Neural cell (in vitro differentiated cells): ENCODE measurements around the gene SPDYE2. TPM values are rescaled to one million over a fixed set of nuclear protein-coding genes. Genes with fewer than 3 reads are reported as not detected.
"Not testable (repeated sequence)": the region's sequence is repeated elsewhere in the genome, so short reads cannot be mapped to it uniquely, and the experiment has no call there.

ENCODE experiments used
- H2AFZ ChIP-seq: fragments of 200-600, 300-800 bp; sonication (generic), shearing (Covaris generic); 2 replicates; pipeline ENCODE4 v1.6.0; 2014; ENCODE audit warnings: low read depth, mild to moderate bottlenecking, antibody characterized with exemption, low read length, moderate library complexity
- H3F3A ChIP-seq: fragments of 200-600 bp; shearing (Covaris generic); 2 replicates; pipeline ENCODE4 v1.6.1; 2016; ENCODE audit warnings: mild to moderate bottlenecking, moderate library complexity, mixed read lengths, antibody characterized with exemption, low read length; ENCODE audit not compliant: insufficient read depth, poor library complexity, severe bottlenecking
- H3K27ac ChIP-seq: fragments of 200-600, 300-800 bp; sonication (generic), shearing (Covaris generic); 2 replicates; pipeline ENCODE4 v1.5.1; 2014; ENCODE audit warnings: mild to moderate bottlenecking, low read length, moderate library complexity
- H3K27me3 ChIP-seq: fragments of 300-800, 200-600 bp; sonication (generic), shearing (Covaris generic); 2 replicates; pipeline ENCODE4 v1.6.0; 2014; ENCODE audit warnings: mild to moderate bottlenecking, low read depth, low read length, moderate library complexity; ENCODE audit not compliant: insufficient read depth
- H3K36me3 ChIP-seq: fragments of 300-800, 200-600 bp; sonication (generic), shearing (Covaris generic); 2 replicates; pipeline ENCODE4 v1.5.1; 2014; ENCODE audit warnings: mild to moderate bottlenecking, antibody characterized with exemption, low read length, moderate library complexity; ENCODE audit not compliant: insufficient read depth
- H3K4me2 ChIP-seq: fragments of 300-800, 200-600 bp; sonication (generic), shearing (Covaris generic); 2 replicates; pipeline ENCODE4 v1.6.0; 2014; ENCODE audit warnings: mild to moderate bottlenecking, low read length
- H3K4me3 ChIP-seq: fragments of 300-800, 200-600 bp; sonication (generic), shearing (Covaris generic); 2 replicates; pipeline ENCODE4 v1.5.1; 2014; ENCODE audit warnings: mild to moderate bottlenecking, low read length, moderate library complexity
- H3K79me2 ChIP-seq: fragments of 200-600 bp; shearing (Covaris generic); replicated peaks from 2 replicates; pipeline ENCODE4 v1.6.0; 2014; ENCODE audit warnings: mild to moderate bottlenecking, low read length, moderate library complexity; ENCODE audit not compliant: insufficient read depth
- H3K9ac ChIP-seq: fragments of 300-800, 200-600 bp; sonication (generic), shearing (Covaris generic); 2 replicates; pipeline ENCODE4 v1.6.1; 2016; ENCODE audit warnings: mild to moderate bottlenecking, low read length, mixed read lengths
- H3K9me2 ChIP-seq: fragments of 200-600 bp; shearing (Covaris generic); 2 replicates; pipeline ENCODE4 v1.6.1; 2016; ENCODE audit warnings: mild to moderate bottlenecking, low read length, mixed read lengths; ENCODE audit not compliant: insufficient read depth
- H3K9me3 ChIP-seq: fragments of 200-600, 300-800 bp; sonication (generic), shearing (Covaris generic); 2 replicates; pipeline ENCODE4 v1.6.1; 2016; ENCODE audit warnings: mild to moderate bottlenecking, mixed run types, low read length, moderate library complexity, mixed read lengths
- H4K20me1 ChIP-seq: fragments of 200-600 bp; shearing (Covaris generic); 2 replicates; pipeline ENCODE4 v1.6.1; 2016; ENCODE audit warnings: mild to moderate bottlenecking, mixed run types; ENCODE audit not compliant: insufficient read depth
- polyA plus RNA-seq: library from polyadenylated mRNA; depleted of rRNA; stranded (reverse); fragments of >200 nt; gene quantifications from 2 replicates; pipeline ENCODE4 v1.2.3, GENCODE V29; 2014

Gene SPDYE2
- polyA plus RNA-seq, 1 donor from 2014 or later: not detected

DNA sequence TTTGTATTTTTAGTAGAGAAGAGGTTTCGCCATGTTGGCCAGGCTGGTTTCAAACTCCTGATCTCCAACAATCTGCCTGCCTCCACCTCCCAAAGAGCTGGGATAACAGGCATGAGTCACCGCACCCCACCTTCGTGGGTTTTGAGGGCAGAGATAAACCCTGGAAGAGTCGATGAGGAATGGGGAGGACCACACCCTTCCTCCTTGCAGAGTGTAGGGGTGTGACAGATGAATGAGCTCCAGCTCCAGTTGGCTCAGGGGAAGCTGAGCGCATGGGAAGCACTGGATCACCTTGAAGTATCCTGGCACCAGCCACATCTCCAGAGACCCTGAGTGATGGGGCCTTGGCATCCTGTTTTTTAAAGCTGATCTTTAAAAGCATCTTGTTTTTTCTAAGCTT, 32.5 kb downstream of the SPDYE2 start:
- H3K4me3 ChIP-seq, H3K27me3 ChIP-seq, H3K9me2 ChIP-seq, H3K9ac ChIP-seq, H3F3A ChIP-seq, H3K27ac ChIP-seq, H4K20me1 ChIP-seq, H3K9me3 ChIP-seq, H2AFZ ChIP-seq, H3K79me2 ChIP-seq, H3K4me2 ChIP-seq, H3K36me3 ChIP-seq: not testable (repeated sequence)

DNA sequence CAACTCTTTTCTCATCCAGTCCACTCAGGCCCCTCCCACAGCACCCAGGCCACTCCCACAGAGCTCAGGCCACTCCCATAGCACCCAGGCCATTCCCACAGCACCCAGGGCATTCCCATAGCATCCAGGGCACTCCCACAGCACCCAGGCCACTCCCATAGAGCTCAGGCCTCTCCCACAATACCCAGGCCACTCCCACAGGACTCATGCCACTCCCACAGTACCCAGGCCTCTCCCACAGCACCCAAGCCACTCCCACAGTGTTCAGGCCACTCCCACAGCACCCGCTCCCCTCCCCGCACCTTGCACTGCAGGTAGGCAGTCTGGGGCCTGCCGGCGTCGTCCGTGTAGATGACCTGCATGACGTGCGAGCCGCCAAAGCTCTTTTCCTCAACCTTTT, 38.8 kb downstream of the SPDYE2 start:
- not testable (repeated sequence) for H2AFZ ChIP-seq, H3K27me3 ChIP-seq, H3K9me3 ChIP-seq, H3K9ac ChIP-seq, H3K79me2 ChIP-seq, H3F3A ChIP-seq, H3K4me3 ChIP-seq, H3K27ac ChIP-seq, H4K20me1 ChIP-seq, H3K9me2 ChIP-seq, H3K4me2 ChIP-seq, H3K36me3 ChIP-seq

DNA sequence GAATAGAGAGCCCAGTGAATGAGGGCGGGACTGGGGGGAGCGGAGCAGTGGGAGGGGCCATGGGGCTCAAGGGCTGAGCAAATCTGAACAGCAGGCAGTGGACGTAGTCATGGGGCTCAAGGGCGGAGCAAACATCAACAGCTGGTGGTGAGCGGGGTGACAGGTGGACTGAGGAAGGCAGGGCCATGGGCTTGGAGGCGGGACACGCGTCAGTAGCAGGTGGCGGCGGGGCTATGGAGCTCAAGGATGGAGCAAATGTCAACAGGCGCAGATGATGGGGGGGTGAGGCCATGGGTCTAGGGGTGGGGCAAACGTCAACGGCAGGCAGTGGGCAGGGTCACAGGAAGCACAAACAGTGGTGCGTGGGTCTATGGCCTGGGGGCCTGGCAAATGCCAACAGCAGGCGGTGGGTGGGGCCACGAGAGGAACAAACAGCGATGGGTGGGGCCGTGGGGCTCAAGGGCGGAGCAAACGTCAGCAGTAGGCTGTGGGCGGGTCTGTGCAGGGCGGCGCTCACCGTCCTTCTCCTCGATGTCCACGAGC, 41.5 kb downstream of the SPDYE2 start:
- H3K27ac ChIP-seq, H3K9me3 ChIP-seq, H3K9me2 ChIP-seq, H2AFZ ChIP-seq, H3K9ac ChIP-seq, H3K4me2 ChIP-seq, H3K4me3 ChIP-seq, H3K79me2 ChIP-seq, H3F3A ChIP-seq, H3K27me3 ChIP-seq, H4K20me1 ChIP-seq, H3K36me3 ChIP-seq: not testable (repeated sequence)

DNA sequence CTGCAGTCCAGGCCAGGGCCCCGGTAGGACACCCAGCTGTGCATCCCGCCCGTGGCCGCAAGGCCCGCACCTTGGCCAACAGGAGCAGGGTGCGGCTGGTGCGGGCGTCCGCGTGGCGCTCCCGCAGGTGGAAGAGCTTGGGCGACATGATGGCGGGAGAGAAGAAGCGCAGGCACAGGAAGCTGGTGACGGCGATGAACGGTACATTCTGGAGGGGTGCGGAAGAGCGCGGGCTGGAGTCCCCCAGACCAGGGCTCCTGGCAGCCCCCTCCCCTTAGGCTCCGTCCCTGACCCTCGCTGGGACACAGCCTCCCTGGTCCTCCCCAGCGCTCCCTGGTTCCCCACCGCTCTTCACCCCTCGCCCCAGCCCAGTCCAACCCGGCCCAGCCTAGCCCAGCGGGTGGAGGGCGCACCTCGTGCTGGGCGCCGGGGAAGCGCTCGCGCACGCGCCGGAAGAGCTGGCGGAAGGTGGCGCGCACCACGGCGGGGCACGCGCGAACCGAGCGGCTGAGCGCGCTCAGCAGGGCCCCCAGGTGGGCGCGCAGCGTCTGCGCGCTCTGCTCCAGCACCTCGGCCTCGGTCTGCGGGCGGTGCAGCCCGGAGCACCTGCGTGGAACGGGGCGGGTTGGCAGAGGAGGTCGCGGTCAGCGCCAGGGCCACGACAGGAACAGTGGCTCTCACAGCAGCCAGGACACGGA, 42.8 kb downstream of the SPDYE2 start:
- H3F3A ChIP-seq, H3K9ac ChIP-seq, H3K9me3 ChIP-seq, H3K4me3 ChIP-seq, H2AFZ ChIP-seq, H3K4me2 ChIP-seq, H3K9me2 ChIP-seq, H3K27me3 ChIP-seq, H3K36me3 ChIP-seq, H3K79me2 ChIP-seq, H4K20me1 ChIP-seq, H3K27ac ChIP-seq: not testable (repeated sequence)

DNA sequence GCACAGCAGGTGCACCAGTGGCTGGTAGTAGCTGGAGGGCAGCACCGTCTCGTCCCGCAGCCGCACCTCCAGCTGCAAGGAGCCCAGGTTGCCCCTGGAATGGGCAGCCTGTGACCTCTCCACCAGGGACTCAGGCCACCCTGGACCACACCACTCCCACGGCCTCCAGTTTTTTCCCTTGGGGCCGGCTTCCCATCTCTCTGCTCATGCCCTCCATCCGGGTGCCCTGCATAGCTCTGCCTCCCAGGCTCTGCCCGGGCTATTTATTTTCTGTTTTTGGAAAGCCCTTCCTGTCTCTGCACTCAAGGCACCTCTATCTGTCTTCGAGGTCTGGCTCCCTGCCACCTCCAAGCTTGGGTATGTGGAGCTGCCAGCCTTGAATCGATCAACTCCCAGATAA, 45.0 kb downstream of the SPDYE2 start:
- H4K20me1 ChIP-seq, H3K9ac ChIP-seq, H3K36me3 ChIP-seq, H3K27ac ChIP-seq, H3K4me3 ChIP-seq, H3K9me2 ChIP-seq, H3K9me3 ChIP-seq, H3K79me2 ChIP-seq, H3K4me2 ChIP-seq, H2AFZ ChIP-seq, H3K27me3 ChIP-seq, H3F3A ChIP-seq: not testable (repeated sequence)

DNA sequence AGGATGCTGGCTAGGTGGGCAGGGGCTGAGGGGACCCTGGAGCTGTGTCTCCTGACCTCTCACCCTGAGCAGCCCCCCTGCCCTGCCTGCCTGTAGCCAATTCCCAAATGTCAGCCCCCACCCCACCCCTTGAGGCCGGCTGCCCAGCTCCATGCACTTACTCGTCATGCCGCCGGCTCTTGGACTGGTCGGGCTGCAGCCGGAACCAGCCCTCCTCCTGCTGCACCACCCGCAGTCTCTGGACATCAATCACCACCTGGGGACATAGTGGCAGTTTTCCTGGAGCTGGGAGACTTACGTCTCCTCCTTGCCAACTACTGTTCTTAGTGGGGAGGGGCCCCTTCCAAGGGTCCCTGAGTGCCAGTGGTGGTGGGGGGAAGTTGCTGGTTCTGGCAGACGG, 48.7 kb downstream of the SPDYE2 start:
- not testable (repeated sequence) for H3K36me3 ChIP-seq, H3K9me3 ChIP-seq, H3K79me2 ChIP-seq

DNA sequence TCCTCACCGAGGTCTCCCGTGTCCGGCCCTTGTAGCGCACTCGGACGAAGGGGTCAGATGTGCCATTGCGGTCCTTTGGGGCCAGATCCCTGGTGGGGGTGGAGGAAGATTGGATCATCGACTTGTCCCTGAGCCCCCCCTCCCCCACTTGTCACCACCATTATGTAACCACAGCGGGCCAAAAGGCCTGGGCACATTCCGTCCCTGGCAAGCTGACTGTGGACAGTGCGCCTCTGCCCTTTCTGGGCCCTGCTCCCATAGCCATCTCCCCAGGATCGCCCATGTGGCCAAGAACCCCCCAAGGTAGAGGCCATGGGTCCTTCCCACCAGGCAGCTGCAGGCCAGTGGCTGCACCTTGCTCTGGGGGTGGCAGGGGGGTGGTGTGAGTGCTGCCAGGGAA, 51.3 kb downstream of the SPDYE2 start:
- H3K27ac ChIP-seq, H3K79me2 ChIP-seq, H4K20me1 ChIP-seq, H2AFZ ChIP-seq, H3K4me3 ChIP-seq, H3K9me2 ChIP-seq, H3K9me3 ChIP-seq, H3K27me3 ChIP-seq, H3F3A ChIP-seq, H3K36me3 ChIP-seq, H3K9ac ChIP-seq, H3K4me2 ChIP-seq: not testable (repeated sequence)

More for the DNA sequence above, 48.7 kb downstream of the SPDYE2 start:
- not testable (repeated sequence) for H3K4me2 ChIP-seq, H3F3A ChIP-seq, H4K20me1 ChIP-seq, H3K4me3 ChIP-seq, H3K9ac ChIP-seq, H3K9me2 ChIP-seq, H2AFZ ChIP-seq, H3K27ac ChIP-seq, H3K27me3 ChIP-seq

DNA sequence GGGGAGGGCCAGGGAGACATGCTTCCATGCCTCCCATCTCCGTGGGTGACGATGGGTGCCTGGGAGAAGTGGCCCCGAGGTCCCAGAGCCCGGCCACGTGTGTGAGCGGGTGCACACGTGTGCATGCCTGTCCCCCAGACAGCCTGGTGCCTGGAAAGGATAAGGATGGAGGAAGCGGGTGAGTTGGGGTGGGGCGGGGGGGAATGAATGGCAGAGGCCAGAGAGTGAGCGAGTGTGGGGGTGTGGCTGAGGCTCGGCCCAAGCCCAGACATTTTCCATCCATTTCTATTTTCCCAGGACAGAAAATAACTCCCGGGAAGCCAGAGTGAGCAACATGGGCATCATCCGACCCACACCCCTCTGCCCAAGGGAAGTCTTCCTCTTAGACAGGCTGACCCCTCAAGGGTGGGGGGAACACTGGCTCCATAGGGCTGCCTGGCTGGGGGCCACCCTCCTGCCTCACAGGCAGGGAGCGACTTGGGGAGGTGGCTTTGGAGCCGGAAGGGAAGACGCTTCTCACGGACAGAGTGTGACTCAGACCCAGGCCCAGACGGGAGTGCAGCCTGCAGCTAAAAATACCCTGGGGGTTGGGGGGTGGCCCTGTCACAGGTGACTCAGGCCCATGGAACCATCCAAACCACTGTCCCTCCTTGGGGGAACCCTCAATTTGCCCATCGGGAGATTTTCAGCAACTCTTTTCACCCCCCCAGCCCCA, 53.6 kb downstream of the SPDYE2 start:
- not testable (repeated sequence) for H2AFZ ChIP-seq, H3K4me2 ChIP-seq, H3F3A ChIP-seq, H3K27me3 ChIP-seq, H3K9ac ChIP-seq, H3K4me3 ChIP-seq, H3K9me2 ChIP-seq, H4K20me1 ChIP-seq, H3K79me2 ChIP-seq, H3K9me3 ChIP-seq, H3K27ac ChIP-seq, H3K36me3 ChIP-seq
